NCI-H2196 (cell line): Measurements from ENCODE around the gene L2HGDH.
"Not testable (repeated sequence)": the region's sequence is repeated elsewhere in the genome, so short reads cannot be mapped to it uniquely, and the experiment has no call there.

Experiments used
- DNase-seq: peaks from one replicate; lab custom pipeline; 2025; ENCODE audit not compliant: unreplicated experiment; lab: John Stamatoyannopoulos, UW

The L2HGDH gene

GRCh38 chr14:50340045-50340444, 28.0 kb upstream of the L2HGDH start:
- DNase-seq: no peak

GRCh38 chr14:50339178-50339804, 27.3 kb upstream of the L2HGDH start:
- DNase-seq: no peak

GRCh38 chr14:50338587-50338986, 26.6 kb upstream of the L2HGDH start:
- no peak for DNase-seq

GRCh38 chr14:50335989-50336824, 24.2 kb upstream of the L2HGDH start:
- peak; percentile 15 for DNase-seq

- DNase-seq: peak; percentile 84
Measured at GRCh38 chr14:50335389-50335788, 23.4 kb upstream of the L2HGDH start.

GRCh38 chr14:50334211-50334610, 22.2 kb upstream of the L2HGDH start:
- no peak for DNase-seq

GRCh38 chr14:50333014-50333509, 21.0 kb upstream of the L2HGDH start:
- DNase-seq: no peak

GRCh38 chr14:50331596-50331995, 19.6 kb upstream of the L2HGDH start:
- DNase-seq: no peak

GRCh38 chr14:50321009-50321660, 9.1 kb upstream of the L2HGDH start:
- peak; percentile 80 for DNase-seq

GRCh38 chr14:50320283-50320682, 8.3 kb upstream of the L2HGDH start:
- DNase-seq: no peak

- no peak for DNase-seq
Measured at GRCh38 chr14:50319721-50320120, 7.7 kb upstream of the L2HGDH start.

- no peak for DNase-seq
Measured at GRCh38 chr14:50319293-50319692, 7.3 kb upstream of the L2HGDH start.

- DNase-seq: peak; percentile 50
Measured at GRCh38 chr14:50318031-50318626, 6.1 kb upstream of the L2HGDH start.

GRCh38 chr14:50314098-50314497, 2.1 kb upstream of the L2HGDH start:
- DNase-seq: not testable (repeated sequence)

- DNase-seq: no peak
Measured at GRCh38 chr14:50312734-50313054, 665 bp upstream of the L2HGDH start.

GRCh38 chr14:50311337-50311971, 575 bp downstream of the L2HGDH start:
- no peak for DNase-seq

- DNase-seq: no peak
Measured at GRCh38 chr14:50310445-50310844, 1.6 kb downstream of the L2HGDH start.

- DNase-seq: no peak
Measured at GRCh38 chr14:50308363-50308915, 3.6 kb downstream of the L2HGDH start.

GRCh38 chr14:50303744-50304471, 8.1 kb downstream of the L2HGDH start:
- no peak for DNase-seq

GRCh38 chr14:50301914-50302313, 10.1 kb downstream of the L2HGDH start:
- no peak for DNase-seq
